Mesodermal cell (in vitro differentiated cells): ENCODE measurements around the gene WFDC2.

Experiments
- H3K27ac ChIP-seq: 2 replicates; pipeline ENCODE4 v1.7.0; 2013; ENCODE audit warnings: mild to moderate bottlenecking, low read depth, low read length, moderate library complexity; ENCODE audit not compliant: severe bottlenecking
- H3K36me3 ChIP-seq: 2 replicates; pipeline ENCODE4 v1.7.1; 2013; ENCODE audit warnings: mild to moderate bottlenecking, low read length, moderate library complexity; ENCODE audit not compliant: control insufficient read depth, insufficient read depth
- H3K4me1 ChIP-seq: one replicate; pipeline ENCODE4 v1.7.1; 2013; ENCODE audit warnings: mild to moderate bottlenecking, low read length; ENCODE audit not compliant: insufficient read depth, control insufficient read depth, poor library complexity, severe bottlenecking
- H3K4me3 ChIP-seq: 2 replicates; pipeline ENCODE4 v1.7.0; 2013; ENCODE audit warnings: low read length, control low read depth, mild to moderate bottlenecking; ENCODE audit not compliant: insufficient read depth, poor library complexity, severe bottlenecking; ENCODE audit errors: extremely low read depth
- H3K9me3 ChIP-seq: 2 replicates; pipeline ENCODE4 v1.7.1; 2013; ENCODE audit warnings: mild to moderate bottlenecking, low read length, moderate library complexity; ENCODE audit not compliant: control insufficient read depth
- WGBS, 2 experiments: methylation state at CpG; one replicate each; pipeline ENCODE4 v1.1.5; 2013; ENCODE audit warnings: missing lambda C conversion rate in 2 of 2; ENCODE audit not compliant: insufficient coverage in 2 of 2; 5-methylcytosine and 5-hydroxymethylcytosine counted together

WFDC2 gene

GRCh38 chr20:45518282-45518681 is 48.7 kb downstream of the WFDC2 start:
- Histone ChIP-seq H3K9me3 (no peaks in the 10 kb centered on the region), H3K4me3 (no peak overlapping the region), H3K36me3 (no peaks in the 10 kb centered on the region), H3K27ac (no peak overlapping the region), H3K4me1 (no peaks in the 10 kb centered on the region)
- 50 to 67% methylated on average over 1 of the region's 2 CpGs for WGBS, 2 experiments

GRCh38 chr20:45523821-45524220 is 54.3 kb downstream of the WFDC2 start:
- 100% methylated on average over 1 of the region's 1 CpG; no CpG with 5 or more reads in 1 of the 2 experiments for WGBS, 2 experiments

GRCh38 chr20:45527294-45527693 is 57.7 kb downstream of the WFDC2 start:
- H3K4me3 ChIP-seq = no peak overlapping the region
- H3K36me3 ChIP-seq = no peaks in the 10 kb centered on the region
- H3K9me3 ChIP-seq = no peaks in the 10 kb centered on the region
- H3K27ac ChIP-seq = no peak overlapping the region
- no peaks in the 10 kb centered on the region for H3K4me1 ChIP-seq
- no CpG with 5 or more reads among the region's 4 CpGs for WGBS, 2 experiments

More at GRCh38 chr20:45523821-45524220, 54.3 kb downstream of the WFDC2 start:
- Histone ChIP-seq H3K36me3 (no peaks in the 10 kb centered on the region), H3K27ac (no peak overlapping the region), H3K4me3 (no peak overlapping the region), H3K9me3 (no peaks in the 10 kb centered on the region), H3K4me1 (no peaks in the 10 kb centered on the region)
